Activated T-cell treated with anti-CD3 and anti-CD28 coated beads, Interleukin-2, amount 50 U/mL, for 72 hours (primary cell): Measurements from ENCODE around the gene ALLC. TPM values are rescaled to one million over a fixed set of nuclear protein-coding genes. Genes with fewer than 3 reads are reported as not detected.

Experiments used
- ATAC-seq, 2 donors: fragments of 150-1000 bp; cut with Tn5 transposase; replicated peaks in 1 of 2; 2 replicates each; pipeline ENCODE4 v1.10.0; 2021; ENCODE audit warnings: moderate library complexity in 2 of 2, mild to moderate bottlenecking in 1 of 2
- DNase-seq, 2 donors: peaks; one replicate each; pipeline ENCODE4 v3.0.0; 2021 to 2022; ENCODE audit warnings: mixed read lengths in 1 of 2
- H3K27ac Mint-ChIP-seq: one replicate; pipeline ENCODE4 v1.8.0; 2022; ENCODE audit warnings: mild to moderate bottlenecking, moderate library complexity, mixed read lengths
- H3K27me3 Mint-ChIP-seq: one replicate; pipeline ENCODE4 v1.8.0; 2022; ENCODE audit warnings: low read depth, mixed read lengths
- H3K36me3 Mint-ChIP-seq, 2 donors: one replicate each; pipeline ENCODE4 v1.8.0; 2022; ENCODE audit warnings: mixed read lengths in 2 of 2, mild to moderate bottlenecking in 1 of 2; ENCODE audit not compliant: insufficient read depth in 2 of 2
- H3K4me1 Mint-ChIP-seq: one replicate; pipeline ENCODE4 v1.8.0; 2022; ENCODE audit warnings: low read depth, mixed read lengths
- H3K4me3 Mint-ChIP-seq, 2 donors: one replicate each; pipeline ENCODE4 v1.8.0; 2022; ENCODE audit warnings: mild to moderate bottlenecking in 2 of 2, mixed read lengths in 2 of 2, moderate library complexity in 2 of 2
- H3K9me3 Mint-ChIP-seq, 2 donors: one replicate each; pipeline ENCODE4 v1.8.0; 2022; ENCODE audit warnings: mixed read lengths in 2 of 2
- total RNA-seq, 2 donors: library from RNA; stranded (reverse); gene quantifications; one replicate each; pipeline ENCODE4 v1.2.3, GENCODE V29; 2022

The ALLC gene
- total RNA-seq, 2 donors from 2014 or later: not detected

- DNase-seq (no peak), ATAC-seq (no peak)
- Mint-ChIP-seq H3K4me1 (peaks cover 16% of the 10 kb centered on the region), H3K36me3 (no peaks in the 10 kb centered on the region), H3K4me3 (no peak overlapping the region), H3K9me3 (no peaks in the 10 kb centered on the region), H3K27me3 (no peaks in the 10 kb centered on the region), H3K27ac (no peak overlapping the region)
Observed at GRCh38 chr2:3647246-3647645, 10.8 kb upstream of the ALLC start.

- H3K9me3 Mint-ChIP-seq: no peaks in the 10 kb centered on the region
- DNase-seq: no peak
- H3K27me3 Mint-ChIP-seq: no peaks in the 10 kb centered on the region
Observed at GRCh38 chr2:3647831-3648651, 10.0 kb upstream of the ALLC start.

GRCh38 chr2:3648652-3649177 is 9.3 kb upstream of the ALLC start:
- Mint-ChIP-seq H3K4me3 (no peak overlapping the region), H3K4me1 (peaks cover 17% of the 10 kb centered on the region), H3K9me3 (no peaks in the 10 kb centered on the region), H3K27ac (no peak overlapping the region), H3K36me3 (no peaks in the 10 kb centered on the region), H3K27me3 (no peaks in the 10 kb centered on the region)
- DNase-seq: no peak
- no peak for ATAC-seq

More at GRCh38 chr2:3647831-3648651, 10.0 kb upstream of the ALLC start:
- no peak for ATAC-seq
- H3K27ac Mint-ChIP-seq: no peak overlapping the region
- H3K4me1 Mint-ChIP-seq: peaks cover 17% of the 10 kb centered on the region
- no peak overlapping the region for H3K4me3 Mint-ChIP-seq
- H3K36me3 Mint-ChIP-seq: no peaks in the 10 kb centered on the region

- Mint-ChIP-seq H3K9me3 (no peaks in the 10 kb centered on the region), H3K4me3 (no peak overlapping the region), H3K4me1 (peaks cover 17% of the 10 kb centered on the region), H3K36me3 (no peaks in the 10 kb centered on the region), H3K27ac (no peak overlapping the region), H3K27me3 (no peaks in the 10 kb centered on the region)
- DNase-seq (no peak), ATAC-seq (no peak)
Observed at GRCh38 chr2:3649581-3649980, 8.4 kb upstream of the ALLC start.

- Mint-ChIP-seq H3K4me3 (peak overlapping the region; percentile 75 to 94), H3K4me1 (peaks cover 17% of the 10 kb centered on the region)
- no peak for ATAC-seq
Observed at GRCh38 chr2:3650140-3650920, 7.7 kb upstream of the ALLC start.

GRCh38 chr2:3651691-3652648 is 6.0 kb upstream of the ALLC start:
- no peaks in the 10 kb centered on the region for H3K36me3 Mint-ChIP-seq
- peaks cover 17% of the 10 kb centered on the region for H3K4me1 Mint-ChIP-seq
- peak; percentile 78 to 80 for ATAC-seq
- DNase-seq: peak; percentile 70 to 75
- H3K9me3 Mint-ChIP-seq: no peaks in the 10 kb centered on the region
- H3K27ac Mint-ChIP-seq: peak overlapping the region; percentile 16
- peak overlapping the region; percentile 75 to 94 for H3K4me3 Mint-ChIP-seq
- H3K27me3 Mint-ChIP-seq: no peaks in the 10 kb centered on the region

More at GRCh38 chr2:3650140-3650920, 7.7 kb upstream of the ALLC start:
- H3K36me3 Mint-ChIP-seq: no peaks in the 10 kb centered on the region
- H3K9me3 Mint-ChIP-seq: no peaks in the 10 kb centered on the region
- H3K27ac Mint-ChIP-seq: peak overlapping the region; percentile 38
- no peaks in the 10 kb centered on the region for H3K27me3 Mint-ChIP-seq
- no peak for DNase-seq

GRCh38 chr2:3652896-3653625 is 4.9 kb upstream of the ALLC start:
- H3K9me3 Mint-ChIP-seq: no peaks in the 10 kb centered on the region
- H3K36me3 Mint-ChIP-seq: no peaks in the 10 kb centered on the region
- DNase-seq: no peak
- H3K27ac Mint-ChIP-seq: no peak overlapping the region
- H3K4me1 Mint-ChIP-seq: peaks cover 17% of the 10 kb centered on the region
- no peak for ATAC-seq
- no peaks in the 10 kb centered on the region for H3K27me3 Mint-ChIP-seq
- H3K4me3 Mint-ChIP-seq: no peak overlapping the region

- H3K27ac Mint-ChIP-seq: no peak overlapping the region
- peaks cover 17% of the 10 kb centered on the region for H3K4me1 Mint-ChIP-seq
- no peak for ATAC-seq
Observed at GRCh38 chr2:3654011-3654410, 4.0 kb upstream of the ALLC start.

GRCh38 chr2:3654531-3655225 is 3.3 kb upstream of the ALLC start:
- no peak for ATAC-seq
- no peaks in the 10 kb centered on the region for H3K36me3 Mint-ChIP-seq
- H3K27me3 Mint-ChIP-seq: no peaks in the 10 kb centered on the region
- H3K27ac Mint-ChIP-seq: no peak overlapping the region
- no peaks in the 10 kb centered on the region for H3K9me3 Mint-ChIP-seq
- no peak for DNase-seq
- H3K4me3 Mint-ChIP-seq: no peak overlapping the region
- H3K4me1 Mint-ChIP-seq: peaks cover 17% of the 10 kb centered on the region

More at GRCh38 chr2:3654011-3654410, 4.0 kb upstream of the ALLC start:
- Mint-ChIP-seq H3K4me3 (no peak overlapping the region), H3K36me3 (no peaks in the 10 kb centered on the region), H3K9me3 (no peaks in the 10 kb centered on the region), H3K27me3 (no peaks in the 10 kb centered on the region)
- no peak for DNase-seq

GRCh38 chr2:3655871-3656761 is 1.9 kb upstream of the ALLC start:
- Mint-ChIP-seq H3K4me3 (no peak overlapping the region), H3K4me1 (peaks cover 18% of the 10 kb centered on the region), H3K27me3 (no peaks in the 10 kb centered on the region), H3K9me3 (no peaks in the 10 kb centered on the region), H3K36me3 (no peaks in the 10 kb centered on the region), H3K27ac (no peak overlapping the region)
- DNase-seq: no peak
- no peak for ATAC-seq
